ENCODE data around the gene MUC5AC. TPM values are rescaled to one million over a fixed set of nuclear protein-coding genes. Genes with fewer than 3 reads are reported as not detected.
A peak's percentile ranks its signal among the peaks of the same experiment; 100 is the strongest.
"Not testable (repeated sequence)": the region's sequence is repeated elsewhere in the genome, so short reads cannot be mapped to it uniquely, and the experiment has no call there.

MUC5AC gene
- total and polyA plus RNA-seq, 7 donors: 0.02 TPM; not detected in 6

GRCh38 chr11:1211838-1212237, 54.1 kb downstream of the MUC5AC start:
- ATAC-seq (no peak), DNase-seq (no peak)
- WGBS, 3 donors: 77 to 83% (median 83%) methylated on average over 2 of the region's 2 CpGs
- Histone ChIP-seq H3K36me3 (ENCODE audit: insufficient read depth in 1 of 2, low read depth in 1 of 2) (no peaks in the 10 kb centered on the region), H3K27ac (no peak overlapping the region), H3K9me3 (peaks cover 23% of the 10 kb centered on the region), H3K4me3 (no peak overlapping the region), H3K4me1 (no peaks in the 10 kb centered on the region), H3K27me3 (ENCODE audit: insufficient read depth in 3 of 3, low read length in 2 of 3) (peaks cover 0 to 7% (median 3%) of the 10 kb centered on the region in 3 donors)
- intact Hi-C loops (cut with DNase I): no loop called here
- TF ChIP-seq CTCF (IDR thresholded peaks at IDR 0.05): no peak

GRCh38 chr11:1215826-1216225, 58.1 kb downstream of the MUC5AC start:
- DNase-seq: peak in 1 of 2 donors; percentile 21
- ATAC-seq: not testable (repeated sequence)

GRCh38 chr11:1217151-1217550, 59.4 kb downstream of the MUC5AC start:
- ATAC-seq (no peak), DNase-seq (peak in 1 of 2 donors; percentile 12)
- WGBS, 3 donors: 82 to 88% (median 85%) methylated on average over 17 of the region's 17 CpGs
- H3K36me3 ChIP-seq (ENCODE audit: insufficient read depth in 1 of 2, low read depth in 1 of 2): no peaks in the 10 kb centered on the region
- intact Hi-C loops (cut with DNase I): no loop called here
- H3K4me3 ChIP-seq: no peak overlapping the region
- peaks cover 0 to 38% (median 11%) of the 10 kb centered on the region in 3 donors for H3K27me3 ChIP-seq (ENCODE audit: insufficient read depth in 3 of 3, low read length in 2 of 3)
- no peak for TF ChIP-seq CTCF (IDR thresholded peaks at IDR 0.05)
- peaks cover 13% of the 10 kb centered on the region for H3K9me3 ChIP-seq
- H3K4me1 ChIP-seq: no peaks in the 10 kb centered on the region
- H3K27ac ChIP-seq: no peak overlapping the region

More at GRCh38 chr11:1215826-1216225, 58.1 kb downstream of the MUC5AC start:
- intact Hi-C loops (cut with DNase I); H3K36me3 ChIP-seq (ENCODE audit: insufficient read depth in 1 of 2, low read depth in 1 of 2); H3K27ac ChIP-seq; H3K4me1 ChIP-seq; H3K4me3 ChIP-seq: not testable (repeated sequence)
- WGBS, 3 donors: 73 to 80% (median 76%) methylated on average over 8 of the region's 8 CpGs
- Histone ChIP-seq H3K27me3 (ENCODE audit: insufficient read depth in 3 of 3, low read length in 2 of 3) (peaks cover 0 to 27% (median 9%) of the 10 kb centered on the region in 3 donors), H3K9me3 (peaks cover 23% of the 10 kb centered on the region)

- H3K4me1 ChIP-seq: no peaks in the 10 kb centered on the region
- TF ChIP-seq CTCF (IDR thresholded peaks at IDR 0.05): no peak
- H3K4me3 ChIP-seq: no peak overlapping the region
- DNase-seq (peak; percentile 4 to 41), ATAC-seq (no peak)
- intact Hi-C loops (cut with DNase I): no loop called here
- H3K9me3 ChIP-seq: peaks cover 1% of the 10 kb centered on the region
- 54 to 68% (median 61%) methylated on average over 15 of the region's 15 CpGs for WGBS, 3 donors
- H3K27ac ChIP-seq: no peak overlapping the region
- H3K36me3 ChIP-seq (ENCODE audit: insufficient read depth in 1 of 2, low read depth in 1 of 2): no peaks in the 10 kb centered on the region
- peaks cover 0 to 49% (median 12%) of the 10 kb centered on the region in 3 donors for H3K27me3 ChIP-seq (ENCODE audit: insufficient read depth in 3 of 3, low read length in 2 of 3)
Observed at GRCh38 chr11:1218256-1218787, 60.6 kb downstream of the MUC5AC start.

GRCh38 chr11:1218788-1219445, 61.2 kb downstream of the MUC5AC start:
- 84 to 92% (median 90%) methylated on average over 15 to 16 of the region's 16 CpGs for WGBS, 3 donors
- intact Hi-C loops (cut with DNase I): no loop called here
- Histone ChIP-seq H3K27ac (no peak overlapping the region), H3K27me3 (ENCODE audit: insufficient read depth in 3 of 3, low read length in 2 of 3) (peaks cover 0 to 55% (median 12%) of the 10 kb centered on the region in 3 donors), H3K4me1 (no peaks in the 10 kb centered on the region), H3K36me3 (ENCODE audit: insufficient read depth in 1 of 2, low read depth in 1 of 2) (no peaks in the 10 kb centered on the region), H3K9me3 (no peaks in the 10 kb centered on the region), H3K4me3 (no peak overlapping the region)
- TF ChIP-seq CTCF (IDR thresholded peaks at IDR 0.05): no peak
- peak in 1 of 4 donors; percentile 2 for ATAC-seq
- DNase-seq: peak in 1 of 2 donors; percentile 5
